ENCODE data around the gene TIAL1. TPM values are rescaled to one million over a fixed set of nuclear protein-coding genes. Genes with fewer than 3 reads are reported as not detected.

Gene TIAL1
- total RNA-seq, 1 experiment from 2014 or later: 94.1 TPM

GRCh38 chr10:119537953-119538630, 58.7 kb downstream of the TIAL1 start:
- CTCF ChIA-PET: no interaction called here

GRCh38 chr10:119536508-119537025, 60.2 kb downstream of the TIAL1 start:
- no peaks in the 10 kb centered on the region for H3K9me2 ChIP-seq (ENCODE audit: insufficient read depth)
- ChIA-PET CTCF (no interaction called here), POLR2A (ENCODE audit: unreplicated experiment) (no interaction called here)
- no peak overlapping the region for H3K27ac ChIP-seq
- peaks cover 31% of the 10 kb centered on the region for H3K4me1 ChIP-seq (replicated peaks; ENCODE audit: insufficient read depth)
- no peak for DNase-seq
- no peak overlapping the region for H3K4me3 ChIP-seq
- no peak overlapping the region for H3K4me2 ChIP-seq
- H2AFZ ChIP-seq: no peak overlapping the region
- BruUV-seq (replicated peaks): no TSS peak
- H3K79me2 ChIP-seq (ENCODE audit: low read depth): peaks cover 51% of the 10 kb centered on the region
- no peaks in the 10 kb centered on the region for H3K9me3 ChIP-seq (ENCODE audit: insufficient read depth, low read depth)
- H3K27me3 ChIP-seq (ENCODE audit: insufficient read depth, low read depth): no peaks in the 10 kb centered on the region
- intact Hi-C loops (cut with micrococcal nuclease; ENCODE audit: unreplicated experiment): no loop called here
- no peaks in the 10 kb centered on the region for H3K36me3 ChIP-seq (ENCODE audit: low read depth)
- peaks cover 6% of the 10 kb centered on the region; the same call in 1 of the 2 replicates for H3F3A ChIP-seq (ENCODE audit: insufficient read depth, low read depth)
- no peaks in the 10 kb centered on the region for H4K20me1 ChIP-seq (ENCODE audit: insufficient read depth)
- TF ChIP-seq CTCF (conservative IDR thresholded peaks at IDR 0.05): no peak
- TF ChIP-seq EZH2 (IDR thresholded peaks at IDR 0.05; ENCODE audit: low read depth): no peak

More at GRCh38 chr10:119537953-119538630, 58.7 kb downstream of the TIAL1 start:
- Histone ChIP-seq H4K20me1 (ENCODE audit: insufficient read depth) (no peaks in the 10 kb centered on the region), H3K9me2 (ENCODE audit: insufficient read depth) (no peaks in the 10 kb centered on the region), H3K9me3 (ENCODE audit: insufficient read depth, low read depth) (no peaks in the 10 kb centered on the region), H3K27me3 (ENCODE audit: insufficient read depth, low read depth) (no peaks in the 10 kb centered on the region), H3K27ac (peak overlapping the region; percentile 59; the same call in 1 of the 2 replicates), H2AFZ (no peak overlapping the region), H3K4me3 (no peak overlapping the region), H3K4me1 (replicated peaks; ENCODE audit: insufficient read depth) (peaks cover 31% of the 10 kb centered on the region), H3K79me2 (ENCODE audit: low read depth) (peaks cover 55% of the 10 kb centered on the region), H3K4me2 (peak overlapping the region; percentile 87), H3F3A (ENCODE audit: insufficient read depth, low read depth) (peaks cover 6% of the 10 kb centered on the region; the same call in 1 of the 2 replicates), H3K36me3 (ENCODE audit: low read depth) (no peaks in the 10 kb centered on the region)
- DNase-seq: no peak
- intact Hi-C loops (cut with micrococcal nuclease; ENCODE audit: unreplicated experiment): no loop called here
- TF ChIP-seq EZH2 (IDR thresholded peaks at IDR 0.05; ENCODE audit: low read depth): no peak
- TF ChIP-seq CTCF (conservative IDR thresholded peaks at IDR 0.05): no peak
- no TSS peak for BruUV-seq (replicated peaks)
- POLR2A ChIA-PET (ENCODE audit: unreplicated experiment): no interaction called here

- Histone ChIP-seq H3K27me3 (ENCODE audit: insufficient read depth, low read depth) (no peaks in the 10 kb centered on the region), H2AFZ (no peak overlapping the region), H3K36me3 (ENCODE audit: low read depth) (no peaks in the 10 kb centered on the region), H3F3A (ENCODE audit: insufficient read depth, low read depth) (peaks cover 6% of the 10 kb centered on the region; the same call in 1 of the 2 replicates), H3K4me3 (no peak overlapping the region), H3K4me1 (replicated peaks; ENCODE audit: insufficient read depth) (peaks cover 26% of the 10 kb centered on the region), H3K9me3 (ENCODE audit: insufficient read depth, low read depth) (no peaks in the 10 kb centered on the region), H3K9me2 (ENCODE audit: insufficient read depth) (no peaks in the 10 kb centered on the region), H3K27ac (no peak overlapping the region), H3K79me2 (ENCODE audit: low read depth) (peaks cover 48% of the 10 kb centered on the region), H3K4me2 (no peak overlapping the region), H4K20me1 (ENCODE audit: insufficient read depth) (no peaks in the 10 kb centered on the region)
- no peak for DNase-seq
- BruUV-seq (replicated peaks): no TSS peak
- CTCF ChIA-PET: no interaction called here
- POLR2A ChIA-PET (ENCODE audit: unreplicated experiment): no interaction called here
- TF ChIP-seq EZH2 (IDR thresholded peaks at IDR 0.05; ENCODE audit: low read depth): no peak
- TF ChIP-seq CTCF (conservative IDR thresholded peaks at IDR 0.05): no peak
- intact Hi-C loops (cut with micrococcal nuclease; ENCODE audit: unreplicated experiment): no loop called here
Measured at GRCh38 chr10:119535837-119536507, 60.8 kb downstream of the TIAL1 start.
